ENCODE results near the gene FOXL2NB. TPM values are rescaled to one million over a fixed set of nuclear protein-coding genes. Genes with fewer than 3 reads are reported as not detected.

The FOXL2NB gene
- total and polyA plus RNA-seq, 2 of the 13 experiments (the other 11 are each of a cell fraction or from before 2014, with no cell fraction given) = not detected

DNA sequence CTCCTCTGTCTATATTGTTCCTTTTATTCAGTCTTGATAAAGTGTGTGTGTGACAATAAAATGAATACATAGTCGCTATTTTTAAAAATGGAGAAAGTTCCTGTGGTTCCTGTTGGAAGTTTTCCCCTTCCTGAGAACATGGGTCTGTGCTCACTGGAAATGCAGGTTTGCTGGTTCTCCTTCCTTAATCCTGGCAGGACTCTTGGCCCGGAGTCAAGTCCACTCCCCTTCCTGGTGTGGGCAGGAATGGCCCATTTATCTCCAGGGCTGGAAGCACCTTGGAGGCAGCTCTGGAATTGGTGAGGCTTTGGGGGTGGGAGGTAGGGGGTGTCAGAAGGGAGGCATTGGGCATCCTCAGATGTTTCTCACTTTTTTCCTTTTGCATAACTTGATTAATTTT lies 30.2 kb upstream of the FOXL2NB start:
- Histone ChIP-seq H3K79me2 (ENCODE audit: insufficient read depth, low read length) (no peaks in the 10 kb centered on the region), H3K4me1 (ENCODE audit: insufficient read depth, low read length) (peaks cover 23% of the 10 kb centered on the region), H3K4me3 (replicated peaks in 1 of 3; ENCODE audit: insufficient read depth in 1 of 3, low read depth in 2 of 3, low read length in 3 of 3) (0 out of 6 replicates have a peak overlapping the region, but pooled peaks of 1 of the 3 experiments have one; percentile 83), H4K20me1 (ENCODE audit: insufficient read depth, low read length) (no peaks in the 10 kb centered on the region), H3K36me3 (replicated peaks in 1 of 2; ENCODE audit: control insufficient read depth in 1 of 2, insufficient read depth in 2 of 2, low read length in 2 of 2) (no peaks in the 10 kb centered on the region), H3K27me3 (ENCODE audit: control insufficient read depth in 1 of 2, insufficient read depth in 2 of 2, low read length in 2 of 2) (no peaks in the 10 kb centered on the region; a peak in 2 of 5 replicates), H3K27ac (ENCODE audit: extremely low read length, insufficient read depth, low read length) (no peak overlapping the region), H3K9me3 (ENCODE audit: low read length) (no peaks in the 10 kb centered on the region), H2AFZ (ENCODE audit: low read length) (no peak overlapping the region), H3K9ac (ENCODE audit: insufficient read depth, low read depth, low read length) (no peak overlapping the region), H3K4me2 (ENCODE audit: low read depth, low read length) (peak overlapping the region; percentile 67; the same call in 1 of the 2 replicates)
- no peak for DNase-seq (ENCODE audit: low spot score)
- FAIRE-seq = no peak
- intact Hi-C loops (cut with micrococcal nuclease; ENCODE audit: unreplicated experiment) = no loop called here
- BruUV-seq (replicated peaks) = no TSS peak
- 2% methylated on average over 2 of the region's 2 CpGs for WGBS (ENCODE audit: low lambda C conversion rate)
- ChIA-PET POLR2A (interaction anchor here (2.0 to 4.1 kb wide), 3 partner anchors 36 to 323 kb away, joined by 9 to 57 read pairs (median 36); partner anchors contain the start of gene CEP70), CTCF (ENCODE audit: low intra/inter-chr PET ratio, low total read pairs) (interaction anchor here (2.3 to 3.1 kb wide), 3 partner anchors 82 to 322 kb away, joined by 21 to 39 read pairs (median 27); partner anchors contain the start of genes CEP70 and PIK3CB)
- no peak for ATAC-seq
- in situ Hi-C loops (cut with HindIII; ENCODE audit: extremely low pct_ligation_motif_present, low pct_unique_long_range_greater_than_20kb) = loop anchor here (5.0 kb wide), 4 partner anchors 85 to 435 kb away; partner anchors contain the start of gene PIK3CB
- TF ChIP-seq ZNF432 (CRISPR knock-in tag; IDR thresholded peaks at IDR 0.05; ENCODE audit: borderline replicate concordance) = no peak

DNA sequence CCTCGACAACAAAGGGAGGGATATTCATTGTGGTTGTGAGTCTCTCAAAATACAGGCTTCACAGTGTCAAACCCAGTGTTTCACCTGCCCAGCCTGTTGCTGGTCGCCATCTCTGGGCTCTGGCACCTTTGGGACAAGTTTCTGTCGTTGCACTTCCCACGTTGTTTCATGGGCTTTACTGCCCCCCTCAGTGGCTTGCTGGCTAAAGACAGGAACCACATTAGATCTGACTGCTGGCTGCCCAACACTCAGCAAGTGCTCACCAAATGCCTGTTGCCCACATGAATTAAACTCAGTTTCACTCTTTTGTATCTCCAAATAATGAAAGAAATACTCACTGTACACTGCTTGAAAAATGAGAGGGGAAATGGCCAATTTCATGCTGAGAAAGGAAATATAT lies 27.7 kb upstream of the FOXL2NB start:
- Histone ChIP-seq H4K20me1 (ENCODE audit: insufficient read depth, low read length) (no peaks in the 10 kb centered on the region), H3K27ac (ENCODE audit: extremely low read length, insufficient read depth, low read length) (no peak overlapping the region), H3K4me1 (ENCODE audit: insufficient read depth, low read length) (peaks cover 27% of the 10 kb centered on the region), H3K4me3 (replicated peaks in 1 of 3; ENCODE audit: insufficient read depth in 1 of 3, low read depth in 2 of 3, low read length in 3 of 3) (no peak overlapping the region; a peak in 1 of 6 replicates), H3K9ac (ENCODE audit: insufficient read depth, low read depth, low read length) (no peak overlapping the region), H3K4me2 (ENCODE audit: low read depth, low read length) (peak overlapping the region; percentile 43), H3K9me3 (ENCODE audit: low read length) (no peaks in the 10 kb centered on the region), H3K36me3 (replicated peaks in 1 of 2; ENCODE audit: control insufficient read depth in 1 of 2, insufficient read depth in 2 of 2, low read length in 2 of 2) (no peaks in the 10 kb centered on the region), H2AFZ (ENCODE audit: low read length) (peak overlapping the region; percentile 28), H3K79me2 (ENCODE audit: insufficient read depth, low read length) (no peaks in the 10 kb centered on the region), H3K27me3 (ENCODE audit: control insufficient read depth in 1 of 2, insufficient read depth in 2 of 2, low read length in 2 of 2) (no peaks in the 10 kb centered on the region; a peak in 2 of 5 replicates)
- FAIRE-seq (peak; percentile 52), DNase-seq (ENCODE audit: low spot score) (peak; percentile 23), ATAC-seq (no peak)
- POLR2A ChIA-PET = interaction anchor here (0.5 to 1.3 kb wide), 4 partner anchors 56 to 325 kb away, joined by 3 to 4 read pairs (median 3); partner anchors contain the start of gene CEP70
- intact Hi-C loops (cut with micrococcal nuclease; ENCODE audit: unreplicated experiment) (loop anchor here (1.0 kb wide), 1 partner anchor 325 kb away; the partner anchor contains the start of gene CEP70), in situ Hi-C loops (cut with HindIII; ENCODE audit: extremely low pct_ligation_motif_present, low pct_unique_long_range_greater_than_20kb) (loop anchor here (5.0 kb wide), 4 partner anchors 87 to 437 kb away; partner anchors contain the start of gene PIK3CB)
- 10% methylated on average over 2 of the region's 4 CpGs for WGBS (ENCODE audit: low lambda C conversion rate)
- CTCF ChIA-PET (ENCODE audit: low intra/inter-chr PET ratio, low total read pairs) = no interaction called here
- BruUV-seq (replicated peaks) = no TSS peak
- TF ChIP-seq ZFP36L2 (CRISPR knock-in tag; IDR thresholded peaks at IDR 0.05) (no peak), STAG1 (CRISPR knock-in tag; IDR thresholded peaks at IDR 0.05) (peak; percentile 87), SMYD3 (CRISPR knock-in tag; IDR thresholded peaks at IDR 0.05) (no peak), SMC3 (IDR thresholded peaks at IDR 0.05; ENCODE audit: low read length) (peak; percentile 19; the same call in 1 of the 2 replicates)
- TF ChIP-seq, protein P1, sequence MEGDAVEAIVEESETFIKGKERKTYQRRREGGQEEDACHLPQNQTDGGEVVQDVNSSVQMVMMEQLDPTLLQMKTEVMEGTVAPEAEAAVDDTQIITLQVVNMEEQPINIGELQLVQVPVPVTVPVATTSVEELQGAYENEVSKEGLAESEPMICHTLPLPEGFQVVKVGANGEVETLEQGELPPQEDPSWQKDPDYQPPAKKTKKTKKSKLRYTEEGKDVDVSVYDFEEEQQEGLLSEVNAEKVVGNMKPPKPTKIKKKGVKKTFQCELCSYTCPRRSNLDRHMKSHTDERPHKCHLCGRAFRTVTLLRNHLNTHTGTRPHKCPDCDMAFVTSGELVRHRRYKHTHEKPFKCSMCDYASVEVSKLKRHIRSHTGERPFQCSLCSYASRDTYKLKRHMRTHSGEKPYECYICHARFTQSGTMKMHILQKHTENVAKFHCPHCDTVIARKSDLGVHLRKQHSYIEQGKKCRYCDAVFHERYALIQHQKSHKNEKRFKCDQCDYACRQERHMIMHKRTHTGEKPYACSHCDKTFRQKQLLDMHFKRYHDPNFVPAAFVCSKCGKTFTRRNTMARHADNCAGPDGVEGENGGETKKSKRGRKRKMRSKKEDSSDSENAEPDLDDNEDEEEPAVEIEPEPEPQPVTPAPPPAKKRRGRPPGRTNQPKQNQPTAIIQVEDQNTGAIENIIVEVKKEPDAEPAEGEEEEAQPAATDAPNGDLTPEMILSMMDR (CRISPR knock-in tag; IDR thresholded peaks at IDR 0.05) = peak; percentile 71
- TF ChIP-seq, protein P2, sequence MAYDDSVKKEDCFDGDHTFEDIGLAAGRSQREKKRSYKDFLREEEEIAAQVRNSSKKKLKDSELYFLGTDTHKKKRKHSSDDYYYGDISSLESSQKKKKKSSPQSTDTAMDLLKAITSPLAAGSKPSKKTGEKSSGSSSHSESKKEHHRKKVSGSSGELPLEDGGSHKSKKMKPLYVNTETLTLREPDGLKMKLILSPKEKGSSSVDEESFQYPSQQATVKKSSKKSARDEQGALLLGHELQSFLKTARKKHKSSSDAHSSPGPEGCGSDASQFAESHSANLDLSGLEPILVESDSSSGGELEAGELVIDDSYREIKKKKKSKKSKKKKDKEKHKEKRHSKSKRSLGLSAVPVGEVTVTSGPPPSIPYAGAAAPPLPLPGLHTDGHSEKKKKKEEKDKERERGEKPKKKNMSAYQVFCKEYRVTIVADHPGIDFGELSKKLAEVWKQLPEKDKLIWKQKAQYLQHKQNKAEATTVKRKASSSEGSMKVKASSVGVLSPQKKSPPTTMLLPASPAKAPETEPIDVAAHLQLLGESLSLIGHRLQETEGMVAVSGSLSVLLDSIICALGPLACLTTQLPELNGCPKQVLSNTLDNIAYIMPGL (CRISPR knock-in tag; IDR thresholded peaks at IDR 0.05; ENCODE audit: borderline replicate concordance in 1 of 2, low read depth in 1 of 2) = 0 out of 4 replicates have a peak, but pooled peaks of 1 of the 2 experiments have one; percentile 37

Data from HepG2 (cell line).